Measurements from ENCODE around the gene PLCB4.

Gene PLCB4

DNA sequence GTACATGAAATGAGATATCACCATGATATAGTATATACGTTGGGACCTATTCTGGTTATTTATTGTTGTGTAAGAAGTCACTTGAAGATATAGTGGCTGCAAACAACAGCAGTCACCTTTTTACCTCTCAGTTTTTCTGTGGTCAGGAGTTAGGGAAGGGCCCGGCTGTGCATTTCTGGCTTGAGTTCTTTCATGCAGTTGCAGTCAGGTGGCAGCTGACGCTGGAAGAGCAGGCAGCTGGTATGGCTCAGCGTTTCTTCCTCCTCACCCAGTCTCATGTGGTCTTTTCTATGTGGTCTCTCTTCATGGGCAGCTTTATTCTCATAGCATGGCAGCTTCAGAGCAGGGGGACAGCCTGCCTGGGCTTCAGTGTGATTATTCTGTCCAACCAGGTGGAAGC, 154.4 kb downstream of the PLCB4 start:
- no peak for DNase-seq (ENCODE audit: low spot score)

DNA sequence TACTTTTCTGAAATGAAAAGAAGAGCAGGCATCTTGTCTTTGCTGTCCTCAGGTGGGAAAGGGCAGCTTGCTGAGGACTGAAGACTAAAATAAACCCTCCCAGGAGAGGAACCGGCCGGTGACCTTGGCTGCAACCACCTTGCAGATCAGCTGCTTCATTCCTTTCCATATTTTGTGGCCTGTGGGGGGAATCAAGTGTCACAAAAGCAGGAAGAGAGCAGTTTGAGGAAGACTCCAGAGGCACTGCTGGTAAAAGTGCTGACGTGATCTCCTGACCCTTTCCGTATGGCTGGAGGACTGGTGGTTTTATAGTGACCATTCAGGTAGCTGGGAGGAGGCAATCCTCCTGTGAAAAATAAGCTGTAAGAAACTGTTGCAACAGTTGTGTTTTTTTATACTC, 157.0 kb downstream of the PLCB4 start:
- no peak for DNase-seq (ENCODE audit: low spot score)

- no peak for DNase-seq (ENCODE audit: low spot score)
Observed at GRCh38 chr20:9227896-9228615, 159.2 kb downstream of the PLCB4 start.

DNA sequence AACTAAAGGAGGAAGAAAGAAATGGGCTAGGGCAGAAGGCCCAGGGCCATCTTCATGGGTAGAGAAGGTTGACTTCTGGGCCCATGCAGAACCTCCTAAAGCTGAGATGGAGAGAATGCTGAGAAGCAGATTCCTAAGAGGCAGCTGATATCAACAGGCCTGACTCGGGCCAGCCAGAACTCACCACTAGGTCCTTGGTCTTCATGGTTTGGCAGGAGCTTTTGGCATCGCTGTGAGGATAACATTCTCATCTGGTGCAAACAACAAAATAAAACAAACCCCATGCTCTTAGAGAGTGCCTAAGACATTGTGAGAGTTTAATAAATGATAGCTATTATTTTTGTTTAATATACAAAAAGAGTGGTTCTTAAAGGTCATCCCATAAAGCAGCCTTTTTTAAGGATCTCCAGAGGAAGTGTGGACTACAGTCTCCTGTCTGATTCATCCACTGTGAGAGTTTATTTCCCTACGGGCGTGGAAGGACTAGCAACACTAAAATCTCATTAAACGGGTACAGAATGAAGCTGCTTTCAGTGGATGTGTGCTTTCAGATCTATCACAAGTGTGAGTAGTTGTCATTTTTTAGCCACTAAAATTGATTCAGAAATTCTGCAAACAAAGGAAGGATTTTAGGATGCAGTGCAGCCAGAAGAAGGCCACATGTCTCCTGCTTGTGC, 160.0 kb downstream of the PLCB4 start:
- no peak for DNase-seq (ENCODE audit: low spot score)

GRCh38 chr20:9230406-9230805, 161.5 kb downstream of the PLCB4 start:
- no peak for DNase-seq (ENCODE audit: low spot score)

- no peak for DNase-seq (ENCODE audit: low spot score)
Observed at GRCh38 chr20:9233804-9234203, 164.9 kb downstream of the PLCB4 start.

GRCh38 chr20:9235518-9235917, 166.6 kb downstream of the PLCB4 start:
- DNase-seq (ENCODE audit: low spot score), result no peak

GRCh38 chr20:9236458-9236857, 167.6 kb downstream of the PLCB4 start:
- DNase-seq (ENCODE audit: low spot score), result no peak

GRCh38 chr20:9241232-9241692, 172.4 kb downstream of the PLCB4 start:
- no peak for DNase-seq (ENCODE audit: low spot score)

DNA sequence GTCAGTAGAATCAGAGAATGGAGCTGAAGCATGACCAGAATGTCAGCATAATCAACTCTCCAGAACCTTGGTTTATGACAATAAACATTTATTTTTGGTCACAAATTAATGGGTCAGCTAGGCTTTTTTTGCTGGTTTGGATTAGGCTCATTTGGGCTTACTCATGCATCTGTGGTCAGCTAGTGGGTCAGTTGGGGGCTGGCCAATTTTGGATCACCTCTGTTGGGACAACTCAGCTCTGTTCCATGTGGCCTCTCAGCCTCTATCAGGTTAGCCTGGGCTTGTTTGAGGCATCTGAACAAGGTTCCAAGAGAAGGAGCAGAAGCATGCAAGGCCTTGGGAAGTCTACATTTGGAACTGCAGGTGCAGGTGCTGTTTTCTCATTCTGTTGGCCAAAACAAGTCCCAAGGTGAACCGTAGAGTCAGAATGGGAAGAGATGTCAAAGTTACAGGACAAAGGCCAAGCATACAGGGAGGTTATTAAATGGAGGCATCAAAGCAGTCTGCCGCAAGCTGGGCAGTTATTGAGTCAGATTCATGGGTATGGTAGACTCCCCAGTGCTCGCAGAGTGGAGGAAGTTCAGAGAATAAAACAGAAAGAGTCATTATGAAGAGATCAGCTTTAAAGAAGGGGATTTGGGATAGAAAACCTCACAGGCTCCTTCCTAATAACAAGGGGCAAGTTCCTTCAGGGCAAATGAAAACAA, 173.0 kb downstream of the PLCB4 start:
- DNase-seq (ENCODE audit: low spot score), result no peak

GRCh38 chr20:9243986-9244385, 175.1 kb downstream of the PLCB4 start:
- DNase-seq (ENCODE audit: low spot score), result no peak

DNA sequence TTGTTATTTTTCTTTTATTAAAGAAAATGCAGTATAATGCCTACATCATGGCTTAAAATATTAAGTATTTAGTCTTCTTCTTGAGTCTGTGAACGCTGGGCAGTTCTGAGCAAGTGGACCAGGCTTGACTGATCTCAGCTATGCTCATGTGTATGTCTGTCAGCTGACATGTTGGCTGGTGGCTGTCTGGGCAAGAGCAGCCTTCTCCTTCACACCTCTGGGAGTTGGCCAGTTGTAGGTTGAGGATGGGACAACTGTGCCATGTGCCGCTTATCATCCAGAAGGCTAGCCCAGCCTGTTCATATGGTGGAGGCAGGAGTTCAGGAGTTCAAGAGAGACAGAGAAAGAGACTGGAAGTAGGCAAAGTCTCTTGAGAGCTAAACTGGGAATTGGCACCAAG, 175.9 kb downstream of the PLCB4 start:
- DNase-seq (ENCODE audit: low spot score), result no peak

DNA sequence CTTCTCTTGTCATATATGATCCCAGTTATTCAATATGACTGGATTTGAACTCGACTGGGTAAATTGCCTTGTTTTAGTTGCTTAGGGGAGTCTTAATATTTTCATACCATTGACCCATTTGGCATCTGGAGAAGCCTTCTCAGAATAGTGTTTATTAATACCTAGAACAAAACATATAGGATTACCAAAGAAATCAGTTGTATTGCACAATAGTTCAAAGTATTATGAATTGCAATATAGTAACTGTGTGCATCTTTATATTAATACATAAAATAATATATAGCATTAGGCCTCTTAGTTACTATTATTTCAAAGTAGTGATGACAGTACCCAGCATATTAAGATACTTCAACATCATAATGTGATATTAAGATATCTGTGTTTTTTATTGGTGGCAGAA, 177.8 kb downstream of the PLCB4 start:
- no peak for DNase-seq (ENCODE audit: low spot score)

DNA sequence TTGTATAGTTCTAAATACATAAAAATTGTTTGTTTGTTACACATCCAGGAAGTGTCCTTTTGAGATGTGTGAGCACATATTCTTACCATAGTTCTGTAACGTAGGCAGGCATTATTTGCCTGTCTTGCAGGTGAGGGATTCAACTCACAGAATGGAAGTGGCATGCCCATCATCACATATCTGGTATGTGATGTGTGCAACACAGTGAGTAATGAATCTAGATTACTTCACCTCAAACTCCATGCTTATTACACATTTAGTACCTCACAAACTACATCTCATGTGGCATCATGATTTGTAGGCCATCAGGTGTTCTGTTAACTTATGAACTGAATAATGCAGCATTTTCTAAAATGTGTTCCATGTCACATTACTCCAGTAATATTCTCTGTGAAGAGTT, 181.6 kb downstream of the PLCB4 start:
- no peak for DNase-seq (ENCODE audit: low spot score)

- DNase-seq (ENCODE audit: low spot score), result no peak
Observed at GRCh38 chr20:9253006-9253539, 184.2 kb downstream of the PLCB4 start.

- DNase-seq (ENCODE audit: low spot score), result no peak
Observed at GRCh38 chr20:9255171-9255570, 186.3 kb downstream of the PLCB4 start.

DNA sequence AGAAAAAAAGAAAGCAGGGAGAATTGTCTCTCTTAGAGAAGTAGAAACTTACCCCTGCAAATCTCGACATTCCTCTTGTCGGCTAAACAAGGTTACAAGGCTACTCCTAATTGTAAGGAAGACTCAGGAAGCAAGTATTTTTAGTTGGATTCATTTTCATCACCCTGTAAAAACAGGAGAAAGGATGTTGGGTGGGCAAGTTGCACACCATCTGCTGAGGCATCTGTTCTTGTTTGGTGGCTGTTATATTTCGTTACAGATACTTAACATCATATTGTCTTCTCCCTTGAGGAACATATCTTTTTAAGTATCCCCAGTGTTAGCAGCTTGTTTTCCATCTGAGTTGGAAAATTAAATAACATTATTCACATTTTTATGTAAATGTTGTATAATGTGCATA, 187.5 kb downstream of the PLCB4 start:
- no peak for DNase-seq (ENCODE audit: low spot score)

DNA sequence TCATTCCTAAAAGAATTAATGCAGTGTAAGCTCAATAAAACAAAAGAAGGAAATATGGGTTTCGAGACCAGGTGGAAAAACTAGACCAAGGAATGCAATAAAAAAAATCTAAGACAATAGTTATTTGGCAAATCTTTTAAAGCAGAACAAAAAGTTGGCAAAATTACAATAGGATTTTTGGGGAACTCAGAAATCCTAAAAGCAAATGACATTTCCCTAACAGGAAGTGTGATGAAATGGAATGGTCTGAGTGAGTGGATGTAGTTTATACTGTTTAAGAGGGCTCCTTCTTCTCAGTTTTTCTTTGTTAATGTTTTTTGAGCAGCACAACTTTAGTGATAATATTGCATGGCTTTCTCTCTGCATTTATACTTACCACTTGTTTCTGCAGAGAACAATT, 190.0 kb downstream of the PLCB4 start:
- DNase-seq (ENCODE audit: low spot score), result peak; percentile 6

DNA sequence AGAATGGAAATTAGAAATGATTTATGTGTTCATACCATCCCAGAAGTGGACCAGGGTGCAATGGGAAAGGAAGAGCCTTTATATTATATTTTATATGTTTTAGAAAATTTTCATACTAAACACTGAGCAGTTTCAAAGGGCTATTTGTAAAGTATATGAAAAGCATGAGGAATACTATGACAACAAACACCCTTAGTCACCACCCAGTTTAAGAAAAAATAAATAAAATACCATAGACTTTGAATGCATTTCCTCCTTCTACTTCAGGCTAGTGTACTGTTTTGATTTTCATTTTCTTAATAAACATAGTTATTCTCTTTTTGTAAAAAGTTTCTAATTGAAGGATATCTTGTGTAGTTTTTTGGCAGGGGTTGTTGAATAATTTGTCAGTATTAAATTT, 191.1 kb downstream of the PLCB4 start:
- no peak for DNase-seq (ENCODE audit: low spot score)

DNA sequence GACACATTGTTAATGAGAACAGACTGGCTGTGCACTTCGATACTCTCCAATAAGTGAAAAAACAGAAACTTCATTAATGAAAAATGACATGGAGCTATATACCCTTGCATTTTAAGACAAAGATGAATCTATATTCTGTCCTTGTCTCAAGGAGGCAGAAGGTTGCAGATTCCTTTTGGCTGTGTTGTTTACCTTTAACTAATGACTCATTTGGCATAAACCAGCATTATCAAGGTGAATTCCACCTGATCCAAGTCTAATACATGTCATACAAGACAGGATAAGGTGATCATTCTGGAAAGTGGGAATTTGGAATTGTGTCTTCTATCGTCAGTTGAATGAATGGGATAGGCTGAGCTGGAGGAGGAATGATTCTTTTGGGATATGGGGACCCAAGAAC, 192.9 kb downstream of the PLCB4 start:
- DNase-seq (ENCODE audit: low spot score), result no peak

DNA sequence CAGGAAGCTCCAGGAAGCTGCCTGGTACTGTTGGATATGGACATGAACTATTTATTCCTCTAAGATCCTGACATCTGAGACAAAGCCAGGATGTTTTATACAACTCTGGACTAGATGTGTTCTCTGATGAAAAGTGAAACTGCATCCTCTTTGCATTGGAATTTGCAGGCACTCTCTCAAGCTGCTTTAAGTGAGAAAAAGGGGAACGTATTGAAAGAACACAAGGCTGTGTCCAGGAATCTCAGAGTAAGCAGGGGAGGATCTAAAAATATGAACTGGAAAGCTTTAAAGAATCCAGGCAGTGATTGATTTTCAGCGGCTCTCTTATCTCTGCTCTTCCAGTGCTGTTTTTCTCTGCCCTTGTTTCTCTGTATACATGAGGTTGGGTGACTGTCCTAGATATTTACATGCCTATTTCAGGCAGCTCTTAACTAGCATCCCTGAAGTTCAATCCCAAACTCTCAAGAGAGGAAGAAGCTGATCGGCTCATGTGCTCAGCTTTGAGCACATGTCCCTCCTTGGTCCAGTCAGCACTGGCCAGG, 193.8 kb downstream of the PLCB4 start:
- no peak for DNase-seq (ENCODE audit: low spot score)

DNA sequence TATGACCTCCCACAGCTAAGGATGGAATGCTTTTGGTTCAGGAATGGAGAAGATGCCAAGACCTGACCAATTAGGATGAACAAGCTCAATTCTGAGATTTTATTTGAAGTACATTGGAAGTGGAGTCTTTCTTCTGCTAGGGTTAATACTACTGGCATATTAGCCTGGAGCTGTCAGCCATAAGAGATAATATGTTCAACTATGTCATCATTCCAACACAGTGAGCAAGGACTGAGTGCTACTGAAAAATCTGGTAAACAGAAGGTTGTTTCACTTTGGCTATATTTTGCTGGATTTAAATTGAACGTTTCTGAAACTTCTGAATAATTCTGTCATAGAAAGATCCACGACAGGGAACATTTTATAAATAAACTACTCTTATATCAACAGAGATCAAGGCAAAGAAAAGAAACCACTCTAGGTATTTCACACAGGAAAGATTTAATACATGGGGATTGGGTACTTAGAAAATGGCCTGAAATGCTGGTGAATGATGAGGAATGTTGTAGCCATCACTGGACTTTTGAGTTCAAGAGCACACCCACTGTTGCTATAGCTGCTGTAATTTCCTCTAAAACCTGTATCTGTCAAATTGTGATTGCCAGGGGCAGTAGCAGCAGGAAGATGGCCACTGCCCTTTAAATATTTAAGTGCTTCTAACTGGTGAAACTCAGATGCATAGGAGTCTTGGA, 200.5 kb downstream of the PLCB4 start:
- no peak for DNase-seq (ENCODE audit: low spot score)

All from globus pallidus (tissue), 1 donor.